PC-3 (cell line): ENCODE data around the gene FMO2. TPM values are rescaled to one million over a fixed set of nuclear protein-coding genes. Genes with fewer than 3 reads are reported as not detected.
A peak's percentile ranks its signal among the peaks of the same experiment; 100 is the strongest.

Source experiments
- ATAC-seq: fragments of 200-7000 bp; cut with Tn5 transposase; 2 replicates; pipeline ENCODE4 v1.9.1; 2020; ENCODE audit warnings: mild to moderate bottlenecking, moderate library complexity
- BruUV-seq: library from RNA; stranded (reverse); fragments of 400-500 nt; replicated peaks from 2 replicates; lab custom pipeline; 2021; lab: Mats Ljungman, UMichigan
- CTCF ChIA-PET: fragments of 300-600 bp; sonication (Branson Sonifier 250); formaldehyde crosslinking; loops from one replicate; lab custom pipeline; 2022; ENCODE audit warnings: antibody characterized with exemption; lab: Charles Lee
- POLR2A ChIA-PET: fragments of 300-600 bp; sonication (Branson Sonifier 250); formaldehyde crosslinking; loops from one replicate; lab custom pipeline; 2022; ENCODE audit warnings: antibody characterized with exemption; ENCODE audit not compliant: unreplicated experiment; lab: Charles Lee
- DNase-seq: peaks from one replicate; pipeline ENCODE4 v3.0.0-alpha.2; 2015
- H2AFZ ChIP-seq: fragments of 300-600 bp; sonication (generic); 2 replicates; pipeline ENCODE4 v1.6.0; 2016; ENCODE audit warnings: antibody characterized with exemption, low read length
- H3F3A ChIP-seq: fragments of 300-600 bp; sonication (generic); one replicate; pipeline ENCODE4 v1.6.0; 2017; ENCODE audit warnings: antibody characterized with exemption, low read length, control low read depth, mild to moderate bottlenecking; ENCODE audit not compliant: unreplicated experiment
- H3K27ac ChIP-seq: fragments of 300-600 bp; sonication (generic); 2 replicates; pipeline ENCODE4 v1.5.1; 2016; ENCODE audit warnings: mild to moderate bottlenecking, low read length
- H3K27me3 ChIP-seq: fragments of 300-600 bp; sonication (generic); 2 replicates; pipeline ENCODE4 v1.6.1; 2016; ENCODE audit warnings: low read length, mixed read lengths
- H3K36me3 ChIP-seq: fragments of 300-600 bp; sonication (generic); 2 replicates; pipeline ENCODE4 v1.6.1; 2016; ENCODE audit warnings: low read depth, mixed run types, low read length, mixed read lengths
- H3K4me1 ChIP-seq: fragments of 300-600 bp; sonication (generic); 2 replicates; pipeline ENCODE4 v1.5.1; 2016; ENCODE audit warnings: low read length; ENCODE audit not compliant: insufficient read depth
- H3K4me2 ChIP-seq: fragments of 300-600 bp; sonication (generic); 2 replicates; pipeline ENCODE4 v1.6.0; 2016; ENCODE audit warnings: low read length
- H3K4me3 ChIP-seq: fragments of 300-600 bp; sonication (generic); 2 replicates; pipeline ENCODE4 v1.5.1; 2016; ENCODE audit warnings: mild to moderate bottlenecking, low read length, mixed read lengths
- H3K79me2 ChIP-seq: fragments of 300-600 bp; sonication (generic); 2 replicates; pipeline ENCODE4 v1.6.1; 2017; ENCODE audit warnings: low read length, mixed read lengths
- H3K9ac ChIP-seq: fragments of 300-600 bp; sonication (generic); 2 replicates; pipeline ENCODE4 v1.6.0; 2016; ENCODE audit warnings: mild to moderate bottlenecking, low read length
- H3K9me2 ChIP-seq: fragments of 300-600 bp; sonication (generic); replicated peaks from 2 replicates; pipeline ENCODE4 v1.6.1; 2016; ENCODE audit warnings: mixed run types, low read length, mixed read lengths
- H3K9me3 ChIP-seq: fragments of 300-600 bp; sonication (generic); 2 replicates; pipeline ENCODE4 v1.6.1; 2016; ENCODE audit warnings: low read length, mixed read lengths
- H4K20me1 ChIP-seq: fragments of 300-600 bp; sonication (generic); 2 replicates; pipeline ENCODE4 v1.6.1; 2016; ENCODE audit warnings: low read length, mixed read lengths
- CTCF ChIP-seq: fragments of 300-600 bp; sonication (generic); conservative IDR thresholded peaks from 2 replicates; pipeline ENCODE4 v1.5.1; 2017; ENCODE audit warnings: antibody characterized with exemption, low read depth, mild to moderate bottlenecking, low read length
- EZH2 ChIP-seq: fragments of 300-600 bp; sonication (generic); IDR thresholded peaks from one replicate; pipeline ENCODE4 v1.6.1; 2017; ENCODE audit warnings: antibody characterized with exemption, mild to moderate bottlenecking, low read length; ENCODE audit not compliant: unreplicated experiment
- EZH2phosphoT487 ChIP-seq: fragments of 300-600 bp; sonication (generic); IDR thresholded peaks from 2 replicates; pipeline ENCODE4 v1.6.1; 2018; ENCODE audit warnings: mild to moderate bottlenecking, antibody characterized with exemption, low read length, borderline replicate concordance
- intact Hi-C: fragments of 100-400 bp; cut with micrococcal nuclease; formaldehyde crosslinking; loops from 2 replicates; pipeline ENCODE4 v1.9.0; 2023
- total RNA-seq: library from RNA; depleted of rRNA; stranded (reverse); fragments of >200 nt; gene quantifications from 2 replicates; pipeline ENCODE4 v1.2.3, GENCODE V29; 2014

FMO2 gene
- total RNA-seq, 1 experiment from 2014 or later = not detected

GRCh38 chr1:171248302-171248701 lies 63.2 kb downstream of the FMO2 start, which contains the start of gene FMO1:
Gene FMO1, plus strand, starts transcription at chr1:171248494. Its CDS starts 9,594 bp downstream, at chr1:171258088.
- Histone ChIP-seq H3K4me2 (no peak within 1 kb of the TSS), H3K27ac (no peak within 1 kb of the TSS), H2AFZ (no peak within 1 kb of the TSS), H3K36me3 (no peaks in the 10 kb centered on the region), H3K79me2 (no peaks in the 10 kb centered on the region), H4K20me1 (no peaks in the 10 kb centered on the region), H3K27me3 (peaks cover 63% of the 10 kb centered on the region), H3K4me1 (0 out of 2 replicates have a peak, but pooled peaks cover 5% of the 10 kb centered on the region), H3K9me3 (no peaks in the 10 kb centered on the region), H3K9me2 (no peaks in the 10 kb centered on the region), H3F3A (no peaks in the 10 kb centered on the region), H3K4me3 (no peak within 1 kb of the TSS), H3K9ac (no peak within 1 kb of the TSS)
- TF ChIP-seq EZH2phosphoT487 (no peak), EZH2 (no peak), CTCF (no peak)
- ChIA-PET CTCF (interaction anchor here (0.8 kb wide), 1 partner anchor 11 kb away, joined by 3 read pairs; no protein-coding TSS in a partner anchor), POLR2A (no interaction called here)
- intact Hi-C loops = loop anchor here (5.0 kb wide), 2 partner anchors 239 to 469 kb away; partner anchors contain the start of gene PRRC2C
- ATAC-seq (no peak), DNase-seq (no peak)
- BruUV-seq = no TSS peak

GRCh38 chr1:171248841-171249240 lies 63.7 kb downstream of the FMO2 start:
- CTCF ChIA-PET = no interaction called here
- TF ChIP-seq CTCF (no peak), EZH2phosphoT487 (no peak), EZH2 (no peak)
- Histone ChIP-seq H3K79me2 (no peaks in the 10 kb centered on the region), H3K27ac (no peak overlapping the region), H4K20me1 (no peaks in the 10 kb centered on the region), H3K9ac (no peak overlapping the region), H3K4me1 (0 out of 2 replicates have a peak, but pooled peaks cover 5% of the 10 kb centered on the region), H3K36me3 (no peaks in the 10 kb centered on the region), H3K4me3 (no peak overlapping the region), H3K4me2 (no peak overlapping the region), H3K9me2 (no peaks in the 10 kb centered on the region), H2AFZ (no peak overlapping the region), H3F3A (no peaks in the 10 kb centered on the region), H3K27me3 (peaks cover 59% of the 10 kb centered on the region), H3K9me3 (no peaks in the 10 kb centered on the region)
- POLR2A ChIA-PET = no interaction called here
- DNase-seq (no peak), ATAC-seq (no peak)
- no TSS peak for BruUV-seq
- intact Hi-C loops = loop anchor here (5.0 kb wide), 2 partner anchors 238 to 468 kb away; partner anchors contain the start of gene PRRC2C

GRCh38 chr1:171250263-171250662 lies 65.2 kb downstream of the FMO2 start:
- Histone ChIP-seq H3K9me3 (no peaks in the 10 kb centered on the region), H3K4me2 (no peak overlapping the region), H3K9ac (no peak overlapping the region), H3K36me3 (no peaks in the 10 kb centered on the region), H3K4me1 (peaks cover 13% of the 10 kb centered on the region), H3F3A (no peaks in the 10 kb centered on the region), H3K4me3 (no peak overlapping the region), H3K9me2 (no peaks in the 10 kb centered on the region), H2AFZ (no peak overlapping the region), H3K27ac (no peak overlapping the region), H3K79me2 (no peaks in the 10 kb centered on the region), H3K27me3 (peaks cover 59% of the 10 kb centered on the region), H4K20me1 (no peaks in the 10 kb centered on the region)
- no TSS peak for BruUV-seq
- ChIA-PET CTCF (no interaction called here), POLR2A (no interaction called here)
- no peak for ATAC-seq
- no peak for DNase-seq
- TF ChIP-seq EZH2phosphoT487 = 0 out of 2 replicates have a peak, but pooled peaks have one; percentile 28
- TF ChIP-seq EZH2 = no peak
- intact Hi-C loops = no loop called here
